Stimulated activated CD8-positive, alpha-beta memory T cell treated with anti-CD3 and anti-CD28 coated beads, Interleukin-15, amount 100 ng/mL, for 48 hours (primary cell): ENCODE results near the gene RAB5B.
"Not testable (repeated sequence)": the region's sequence is repeated elsewhere in the genome, so short reads cannot be mapped to it uniquely, and the experiment has no call there.

Source experiments
- DNase-seq, 2 donors: peaks; one replicate each; pipeline ENCODE4 v3.0.0-alpha.2; 2020; ENCODE audit warnings: low read depth in 2 of 2

The RAB5B gene

GRCh38 chr12:56014205-56014604 is 40.3 kb downstream of the RAB5B start:
- no peak for DNase-seq

DNA sequence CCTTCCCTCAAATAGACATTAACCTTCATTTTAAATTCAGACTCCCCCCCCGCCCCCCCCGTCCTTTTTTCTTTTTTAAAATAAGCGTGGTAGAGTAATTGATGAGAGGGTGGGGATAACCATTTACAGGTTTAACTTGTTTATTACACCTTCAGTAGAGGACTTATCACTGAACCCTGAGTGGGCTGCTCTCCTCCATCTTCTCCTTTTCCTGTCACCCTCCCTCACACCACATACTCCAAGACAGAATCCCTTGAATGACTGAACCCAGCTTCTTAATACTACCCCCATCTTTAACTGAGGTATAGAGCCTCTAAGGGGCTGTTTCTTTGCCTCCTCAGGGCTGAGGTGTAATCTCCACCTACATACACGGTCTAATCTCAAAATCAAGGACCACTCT is 43.3 kb downstream of the RAB5B start:
- no peak for DNase-seq

GRCh38 chr12:56018356-56018755 is 44.5 kb downstream of the RAB5B start:
- DNase-seq = no peak

- DNase-seq = no peak
Observed at GRCh38 chr12:56020423-56021184, 46.7 kb downstream of the RAB5B start, which contains the start of gene IKZF4. IKZF4 (plus strand) TSS chr12:56021043; CDS start chr12:56021494, 451 bp downstream.

- no peak for DNase-seq
Observed at GRCh38 chr12:56021889-56022497, 48.1 kb downstream of the RAB5B start.

GRCh38 chr12:56028511-56029165 is 54.8 kb downstream of the RAB5B start:
- no peak for DNase-seq

GRCh38 chr12:56029166-56029519 is 55.3 kb downstream of the RAB5B start:
- no peak for DNase-seq

- DNase-seq = peak in 1 of 2 donors; percentile 23
Observed at GRCh38 chr12:56029666-56030293, 55.9 kb downstream of the RAB5B start.

DNA sequence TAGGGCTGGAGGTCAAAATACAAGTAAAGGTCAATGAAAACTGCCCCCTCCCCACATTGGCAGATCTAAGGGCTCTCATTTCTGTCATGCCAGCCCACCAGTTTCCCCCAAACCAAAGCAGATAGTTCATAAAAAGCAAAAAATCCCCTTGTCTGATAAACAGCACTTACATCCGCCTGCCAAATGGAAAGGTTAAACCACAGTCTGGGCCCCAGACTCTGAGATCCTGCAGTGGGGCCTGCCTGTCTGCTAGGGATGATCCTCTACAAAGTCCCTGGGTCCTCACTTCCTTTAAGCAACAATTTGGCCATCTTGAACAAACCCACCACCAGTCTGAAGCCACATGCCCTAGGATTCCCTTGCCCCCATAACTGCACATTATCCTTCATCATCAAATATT is 58.1 kb downstream of the RAB5B start:
- DNase-seq = peak in 1 of 2 donors; percentile 40

- DNase-seq = peak in 1 of 2 donors; percentile 53
Observed at GRCh38 chr12:56034586-56035332, 60.9 kb downstream of the RAB5B start.

DNA sequence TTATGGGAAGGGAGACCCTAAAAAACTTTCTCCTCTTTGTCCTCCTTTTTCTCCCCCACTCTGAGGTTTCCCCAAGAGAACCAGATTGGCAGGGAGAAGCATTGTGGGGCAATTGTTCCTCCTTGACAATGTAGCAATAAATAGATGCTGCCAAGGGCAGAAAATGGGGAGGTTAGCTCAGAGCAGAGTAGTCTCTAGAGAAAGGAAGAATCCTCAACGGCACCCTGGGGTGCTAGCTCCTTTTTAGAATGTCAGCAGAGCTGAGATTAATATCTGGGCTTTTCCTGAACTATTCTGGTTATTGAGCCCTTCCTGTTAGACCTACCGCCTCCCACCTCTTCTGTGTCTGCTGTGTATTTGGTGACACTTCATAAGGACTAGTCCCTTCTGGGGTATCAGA is 63.3 kb downstream of the RAB5B start:
- no peak for DNase-seq

- no peak for DNase-seq
Observed at GRCh38 chr12:56038022-56038655, 64.3 kb downstream of the RAB5B start.

GRCh38 chr12:56040151-56040550 is 66.3 kb downstream of the RAB5B start:
- DNase-seq = no peak

DNA sequence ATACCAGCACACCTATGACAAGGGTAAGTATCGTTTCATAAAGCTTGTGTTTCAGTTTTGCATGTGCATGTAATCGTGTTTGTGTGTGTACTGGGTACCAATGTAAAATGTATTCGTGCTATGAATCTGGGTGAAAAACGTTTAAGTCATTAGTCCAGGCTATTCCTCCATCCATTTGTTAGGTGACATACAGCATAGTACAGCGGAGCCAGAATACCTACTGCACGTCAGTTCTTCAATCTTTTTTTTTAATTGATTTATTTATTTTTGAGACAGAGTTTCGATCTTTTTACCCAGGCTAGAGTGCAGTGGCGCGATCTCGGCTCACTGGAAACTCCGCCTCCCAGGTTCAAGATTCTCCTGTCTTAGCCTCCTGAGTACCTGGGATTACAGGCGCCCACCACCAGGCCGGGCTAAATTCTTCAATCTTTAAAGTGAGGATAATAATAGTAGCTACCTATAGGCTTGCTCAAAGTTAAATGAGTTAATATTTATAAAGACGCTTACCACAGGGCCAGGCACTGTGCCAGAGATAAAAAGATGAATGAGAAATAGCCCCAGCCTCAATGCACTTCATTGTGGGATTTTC is 67.2 kb downstream of the RAB5B start:
- DNase-seq = no peak

DNA sequence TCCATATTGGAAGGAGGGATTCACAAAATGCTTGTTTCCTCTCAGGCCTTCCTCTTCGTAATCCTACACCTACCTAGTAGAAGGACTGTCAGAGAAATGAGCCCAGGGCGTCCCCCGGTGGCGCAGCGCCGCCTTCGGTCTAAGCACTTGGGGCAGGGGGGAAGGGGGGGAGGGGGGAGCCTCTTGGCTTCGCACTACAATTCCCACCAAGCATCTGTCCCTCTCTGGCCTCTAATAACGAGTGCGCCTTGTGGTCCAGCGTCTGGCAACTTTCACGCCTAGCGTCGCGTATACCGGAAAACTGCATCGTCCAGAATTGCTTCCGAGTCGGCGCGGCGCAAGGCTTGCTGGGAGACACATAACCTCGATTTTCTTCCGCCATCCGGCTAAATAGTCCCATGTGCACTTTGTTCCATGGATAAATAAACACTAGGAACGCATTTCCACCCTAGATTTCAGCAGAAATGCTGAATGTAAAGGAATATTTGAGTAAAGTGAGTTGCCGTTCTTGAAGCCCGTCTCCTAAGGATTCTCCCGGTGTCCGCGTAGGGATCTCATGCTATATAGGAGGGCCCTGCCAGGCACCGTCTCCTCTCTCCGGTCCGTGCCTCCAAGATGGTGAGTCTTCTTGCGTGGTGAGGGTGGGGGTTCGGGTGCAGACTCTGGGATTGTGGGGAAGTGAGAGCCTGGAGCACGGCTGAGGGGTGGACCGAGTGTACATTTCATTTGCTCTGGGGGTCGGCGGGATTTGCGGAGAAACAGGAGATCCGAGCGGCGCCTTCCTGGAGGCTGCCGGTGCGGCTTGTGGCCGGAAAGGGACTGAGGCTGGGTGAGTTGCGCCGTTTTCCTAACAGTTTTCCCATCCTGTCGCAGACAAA is 67.9 kb downstream of the RAB5B start, which contains the start of gene RPS26:
TSS of gene RPS26 (plus strand) at position 367 of the 878 bp plus-strand sequence. CDS start at position 616, 249 bp downstream.
- peak; percentile 87 to 92 for DNase-seq

DNA sequence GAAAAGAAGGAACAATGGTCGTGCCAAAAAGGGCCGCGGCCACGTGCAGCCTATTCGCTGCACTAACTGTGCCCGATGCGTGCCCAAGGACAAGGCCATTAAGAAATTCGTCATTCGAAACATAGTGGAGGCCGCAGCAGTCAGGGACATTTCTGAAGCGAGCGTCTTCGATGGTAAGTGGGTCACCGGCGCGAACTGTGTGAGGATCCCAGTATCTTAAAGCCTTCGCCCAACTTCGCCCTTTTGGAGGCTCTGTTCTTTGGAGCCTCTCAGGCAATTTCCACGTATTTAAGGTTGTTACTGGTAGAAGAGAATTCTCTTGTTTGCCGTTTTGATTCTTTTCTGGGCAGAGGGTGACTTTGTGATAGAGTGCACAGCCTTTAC is 68.5 kb downstream of the RAB5B start:
- DNase-seq = not testable (repeated sequence)

GRCh38 chr12:56042843-56043242 is 69.0 kb downstream of the RAB5B start:
- DNase-seq = no peak
